BE2C (cell line): ENCODE results near the gene CAPNS2.
"Not testable (repeated sequence)": the region's sequence is repeated elsewhere in the genome, so short reads cannot be mapped to it uniquely, and the experiment has no call there.

Experiments used
- DNase-seq: peaks from one replicate; pipeline ENCODE4 v3.0.0-alpha.2; 2020
- H3K27me3 ChIP-seq: fragments of 250-450 bp; sonication (Bioruptor Pico); 2 replicates; pipeline ENCODE4 v1.5.1; 2020; ENCODE audit warnings: mild to moderate bottlenecking
- H3K36me3 ChIP-seq: fragments of 250-450 bp; sonication (Bioruptor Pico); 2 replicates; pipeline ENCODE4 v1.5.1; 2020; ENCODE audit warnings: mild to moderate bottlenecking
- H3K4me1 ChIP-seq: fragments of 250-450 bp; sonication (Bioruptor Pico); 2 replicates; pipeline ENCODE4 v1.5.1; 2020
- H3K4me3 ChIP-seq: 2 replicates; pipeline ENCODE4 v1.5.1; 2011; ENCODE audit warnings: low read depth, low read length
- H3K9me3 ChIP-seq: fragments of 250-450 bp; sonication (Bioruptor Pico); 2 replicates; pipeline ENCODE4 v1.5.1; 2020
- TF ChIP-seq, protein P1 (sequence below): IDR thresholded peaks from 2 replicates; pipeline ENCODE4 v1.5.1; 2012; ENCODE audit warnings: mild to moderate bottlenecking, low read depth, low read length

The CAPNS2 gene

DNA sequence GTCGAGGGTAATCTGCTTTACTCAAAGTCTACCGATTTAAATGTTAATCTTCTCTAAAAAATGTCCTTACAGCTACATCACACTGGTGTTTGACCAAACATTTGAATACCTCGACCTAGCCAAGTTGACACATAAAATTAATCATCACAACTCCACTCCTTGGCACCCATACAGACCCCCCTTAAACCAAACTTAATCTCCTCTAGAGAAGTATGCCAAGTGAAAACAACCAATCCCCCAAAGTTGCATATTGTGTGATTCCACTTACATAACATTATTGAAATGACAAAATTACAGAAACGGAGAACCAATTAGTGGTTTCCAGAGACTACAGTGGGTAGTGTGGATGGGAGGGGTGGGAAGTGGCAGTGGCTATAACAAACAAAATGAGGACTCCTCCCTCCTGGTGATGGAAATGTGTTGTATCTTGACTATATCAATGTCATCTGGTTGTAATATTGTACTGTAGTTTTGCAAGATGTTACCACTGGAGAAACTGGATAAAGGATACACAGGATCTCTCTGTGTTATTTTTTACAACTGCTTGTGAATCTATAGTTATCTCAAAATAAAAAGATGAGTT is 39.4 kb downstream of the CAPNS2 start:
- H3K36me3 ChIP-seq, result no peaks in the 10 kb centered on the region
- H3K27me3 ChIP-seq, result no peaks in the 10 kb centered on the region
- TF ChIP-seq, protein P1, sequence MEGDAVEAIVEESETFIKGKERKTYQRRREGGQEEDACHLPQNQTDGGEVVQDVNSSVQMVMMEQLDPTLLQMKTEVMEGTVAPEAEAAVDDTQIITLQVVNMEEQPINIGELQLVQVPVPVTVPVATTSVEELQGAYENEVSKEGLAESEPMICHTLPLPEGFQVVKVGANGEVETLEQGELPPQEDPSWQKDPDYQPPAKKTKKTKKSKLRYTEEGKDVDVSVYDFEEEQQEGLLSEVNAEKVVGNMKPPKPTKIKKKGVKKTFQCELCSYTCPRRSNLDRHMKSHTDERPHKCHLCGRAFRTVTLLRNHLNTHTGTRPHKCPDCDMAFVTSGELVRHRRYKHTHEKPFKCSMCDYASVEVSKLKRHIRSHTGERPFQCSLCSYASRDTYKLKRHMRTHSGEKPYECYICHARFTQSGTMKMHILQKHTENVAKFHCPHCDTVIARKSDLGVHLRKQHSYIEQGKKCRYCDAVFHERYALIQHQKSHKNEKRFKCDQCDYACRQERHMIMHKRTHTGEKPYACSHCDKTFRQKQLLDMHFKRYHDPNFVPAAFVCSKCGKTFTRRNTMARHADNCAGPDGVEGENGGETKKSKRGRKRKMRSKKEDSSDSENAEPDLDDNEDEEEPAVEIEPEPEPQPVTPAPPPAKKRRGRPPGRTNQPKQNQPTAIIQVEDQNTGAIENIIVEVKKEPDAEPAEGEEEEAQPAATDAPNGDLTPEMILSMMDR, result no peak
- H3K4me3 ChIP-seq, result no peak overlapping the region
- H3K4me1 ChIP-seq, result no peaks in the 10 kb centered on the region
- no peak for DNase-seq
- H3K9me3 ChIP-seq, result no peaks in the 10 kb centered on the region; the same call in 1 of the 2 replicates

DNA sequence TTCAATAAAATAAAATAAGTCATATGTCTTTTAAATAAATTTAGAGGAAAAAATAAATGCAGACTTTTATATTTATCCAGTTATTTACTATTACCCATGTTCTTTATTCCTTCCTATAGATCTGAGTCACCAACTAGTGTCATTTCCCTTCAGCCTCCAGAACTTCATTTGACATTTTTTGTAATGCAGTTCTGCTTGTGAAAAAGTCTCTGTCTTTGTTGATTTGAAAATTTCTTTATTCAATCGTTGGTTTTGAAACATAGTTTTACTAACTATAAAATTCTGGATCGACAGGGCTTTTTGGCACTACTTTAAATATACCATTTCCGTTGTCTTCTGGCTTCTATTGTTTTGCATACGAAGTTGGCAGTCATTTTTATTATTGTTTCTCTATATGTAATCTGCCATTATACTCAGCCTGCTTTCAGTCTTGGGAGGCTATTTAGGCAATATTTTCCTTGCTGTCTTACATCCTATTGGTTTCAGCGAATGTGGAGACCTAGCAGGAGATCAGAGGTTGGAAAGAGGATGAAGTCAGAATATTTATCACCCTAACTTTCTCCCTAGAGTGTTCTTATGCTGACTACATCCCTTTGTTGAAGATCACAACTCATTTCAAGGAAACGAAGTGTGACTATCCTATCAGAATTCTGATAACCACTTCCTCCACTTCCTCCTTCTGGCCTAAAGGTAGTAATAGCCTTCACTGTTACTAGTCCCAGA is 47.3 kb downstream of the CAPNS2 start:
- Histone ChIP-seq H3K4me3 (no peak overlapping the region), H3K27me3 (no peaks in the 10 kb centered on the region), H3K36me3 (no peaks in the 10 kb centered on the region), H3K9me3 (no peaks in the 10 kb centered on the region; the same call in 1 of the 2 replicates), H3K4me1 (no peaks in the 10 kb centered on the region; the same call in 1 of the 2 replicates)
- TF ChIP-seq, protein P1, result no peak
- DNase-seq, result no peak

DNA sequence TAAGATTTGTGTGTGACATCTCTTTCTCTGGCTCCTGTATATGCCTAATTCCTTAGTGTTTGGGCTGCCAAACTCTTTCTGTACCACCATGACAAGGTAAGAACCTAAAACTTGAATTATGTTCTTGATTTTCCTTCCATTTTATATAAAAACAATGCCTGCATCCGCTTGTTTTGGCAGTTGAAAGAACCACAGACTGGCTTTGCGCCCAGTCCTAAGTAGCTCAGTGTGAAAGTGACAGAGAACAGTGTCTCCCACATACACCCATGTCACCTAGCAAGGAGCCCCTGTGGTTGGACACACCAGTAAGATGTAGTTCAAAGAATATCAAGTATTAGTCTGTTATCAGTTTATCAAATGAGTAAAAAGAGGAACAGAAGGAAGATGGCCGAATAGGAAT is 48.6 kb downstream of the CAPNS2 start:
- no peaks in the 10 kb centered on the region for H3K36me3 ChIP-seq
- H3K9me3 ChIP-seq, result no peaks in the 10 kb centered on the region
- no peaks in the 10 kb centered on the region for H3K27me3 ChIP-seq
- H3K4me1 ChIP-seq, result no peaks in the 10 kb centered on the region; the same call in 1 of the 2 replicates
- DNase-seq, result no peak
- TF ChIP-seq, protein P1, result no peak
- H3K4me3 ChIP-seq, result no peak overlapping the region

DNA sequence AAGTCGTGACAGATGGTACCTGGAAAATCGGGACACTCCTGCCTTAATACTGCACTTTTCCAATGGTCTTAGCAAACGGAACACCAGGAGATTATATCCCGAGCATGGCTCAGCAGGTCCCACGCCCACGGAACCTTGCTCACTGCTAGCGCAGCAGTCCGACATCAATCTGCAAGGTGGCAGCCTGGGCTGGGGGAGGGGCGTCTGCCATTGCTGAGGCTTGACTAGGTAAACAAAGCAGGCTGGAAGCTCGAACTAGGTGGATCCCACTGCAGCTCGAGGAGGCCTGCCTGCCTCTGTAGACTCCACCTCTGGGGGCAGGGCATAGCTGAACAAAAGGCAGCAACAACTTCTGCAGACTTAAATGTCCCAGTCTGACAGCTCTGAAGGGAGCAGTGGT is 49.2 kb downstream of the CAPNS2 start:
- not testable (repeated sequence) for H3K36me3 ChIP-seq, H3K9me3 ChIP-seq, DNase-seq, H3K27me3 ChIP-seq, H3K4me3 ChIP-seq, H3K4me1 ChIP-seq
